ENCODE measurements around the gene PP2D1. TPM values are rescaled to one million over a fixed set of nuclear protein-coding genes. Genes with fewer than 3 reads are reported as not detected.
"Not testable (repeated sequence)": the region's sequence is repeated elsewhere in the genome, so short reads cannot be mapped to it uniquely, and the experiment has no call there.

Gene PP2D1
- total RNA-seq, 2 donors from 2014 or later: not detected

DNA sequence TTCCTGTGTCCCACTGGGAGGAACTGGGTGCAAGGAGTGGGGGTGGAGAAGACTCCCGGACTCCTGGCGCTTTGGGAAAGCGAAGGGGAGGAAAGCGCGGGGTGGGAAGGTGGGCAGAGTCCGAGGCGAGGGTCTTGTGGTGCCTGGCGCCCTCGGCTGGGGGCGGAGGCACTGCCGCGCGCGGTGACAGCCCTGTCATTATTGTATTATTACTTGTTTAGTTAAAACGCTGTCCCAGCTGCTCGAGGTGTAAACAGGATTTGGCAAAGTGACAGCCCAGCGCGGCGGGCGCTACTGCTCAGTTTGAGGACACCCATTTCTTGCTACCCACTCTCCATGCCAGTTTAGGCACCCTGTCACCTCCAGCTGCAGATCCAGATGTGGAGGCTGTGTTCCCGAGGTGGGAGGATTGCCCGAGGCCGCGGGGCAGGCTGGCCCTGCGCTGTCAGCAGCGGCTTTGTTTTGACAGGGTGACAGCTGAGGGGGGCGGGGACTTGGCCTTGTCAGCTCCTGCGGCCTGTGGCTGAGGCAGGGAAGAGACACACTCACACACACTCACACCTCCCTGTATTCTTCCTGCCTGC is 29.2 kb upstream of the PP2D1 start:
- DNase-seq (ENCODE audit: low spot score): peak; percentile 96
- intact Hi-C loops (cut with DNase I): no loop called here

GRCh38 chr3:20040548-20041196 is 28.6 kb upstream of the PP2D1 start:
- DNase-seq (ENCODE audit: low spot score): peak; percentile 92
- intact Hi-C loops (cut with DNase I): no loop called here

- intact Hi-C loops (cut with DNase I): no loop called here
- peak; percentile 90 for DNase-seq (ENCODE audit: low spot score)
Measured at GRCh38 chr3:20039765-20040547, 27.9 kb upstream of the PP2D1 start, which contains the start of gene KAT2B. Gene KAT2B (plus strand): TSS chr3:20040446. CDS start chr3:20040478, 32 bp downstream.

GRCh38 chr3:20039466-20039764 is 27.4 kb upstream of the PP2D1 start:
- DNase-seq (ENCODE audit: low spot score): no peak
- intact Hi-C loops (cut with DNase I): no loop called here

GRCh38 chr3:20038699-20039465 is 26.8 kb upstream of the PP2D1 start:
- DNase-seq (ENCODE audit: low spot score): no peak
- intact Hi-C loops (cut with DNase I): no loop called here

- intact Hi-C loops (cut with DNase I): no loop called here
Measured at GRCh38 chr3:20037255-20037996, 25.4 kb upstream of the PP2D1 start.

GRCh38 chr3:20035019-20035418 is 23.0 kb upstream of the PP2D1 start:
- no peak for DNase-seq (ENCODE audit: low spot score)
- intact Hi-C loops (cut with DNase I): no loop called here

More at GRCh38 chr3:20037255-20037996, 25.4 kb upstream of the PP2D1 start:
- DNase-seq (ENCODE audit: low spot score): no peak

GRCh38 chr3:20031939-20032338 is 19.9 kb upstream of the PP2D1 start:
- intact Hi-C loops (cut with DNase I); DNase-seq (ENCODE audit: low spot score): not testable (repeated sequence)

- intact Hi-C loops (cut with DNase I): no loop called here
- no peak for DNase-seq (ENCODE audit: low spot score)
Measured at GRCh38 chr3:20028905-20029331, 16.9 kb upstream of the PP2D1 start.

DNA sequence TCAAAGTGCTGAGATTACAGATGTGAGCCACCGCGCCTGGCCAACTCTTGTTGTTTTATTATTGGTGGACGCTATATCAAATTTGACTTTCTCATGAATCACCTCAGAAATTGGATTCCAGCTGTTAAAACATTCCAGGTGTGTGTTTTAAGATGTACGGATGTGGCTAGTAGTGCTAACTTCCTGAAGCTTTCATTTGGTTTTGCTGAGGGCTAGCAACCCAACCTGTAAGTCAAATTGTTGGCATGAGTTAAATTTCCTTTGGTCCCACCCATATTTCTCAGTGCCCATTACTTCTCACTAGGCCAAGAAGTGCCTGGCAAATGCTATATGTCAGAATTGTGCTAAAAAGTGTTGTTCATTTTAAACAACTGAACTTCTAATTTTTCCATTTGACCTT is 15.1 kb upstream of the PP2D1 start:
- DNase-seq (ENCODE audit: low spot score): no peak
- intact Hi-C loops (cut with DNase I): no loop called here

- intact Hi-C loops (cut with DNase I): no loop called here
- DNase-seq (ENCODE audit: low spot score): no peak
Measured at GRCh38 chr3:20023623-20024405, 11.8 kb upstream of the PP2D1 start.

- no peak for DNase-seq (ENCODE audit: low spot score)
- intact Hi-C loops (cut with DNase I): no loop called here
Measured at GRCh38 chr3:20022954-20023622, 11.0 kb upstream of the PP2D1 start.

- DNase-seq (ENCODE audit: low spot score): not testable (repeated sequence)
Measured at GRCh38 chr3:20016076-20016475, 4.0 kb upstream of the PP2D1 start.

DNA sequence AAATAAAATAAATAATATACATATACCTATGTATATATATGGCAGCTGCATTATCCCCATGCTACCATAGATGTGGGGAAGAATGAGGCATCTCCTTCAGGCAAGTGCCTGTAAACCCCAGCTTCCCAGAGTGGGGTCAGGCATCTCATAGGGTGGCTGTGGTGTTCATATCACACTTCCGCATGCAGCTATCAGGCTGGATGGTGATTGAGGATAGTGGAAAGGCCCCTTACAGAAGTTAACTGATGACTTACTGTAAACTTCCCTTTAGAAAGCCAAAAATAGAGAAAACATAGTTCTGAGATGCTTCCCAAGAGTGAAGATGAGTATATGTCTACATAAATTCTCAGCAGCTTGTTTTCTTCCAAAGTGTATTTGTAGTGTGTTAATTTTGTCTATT is 3.5 kb upstream of the PP2D1 start:
- intact Hi-C loops (cut with DNase I): no loop called here
- DNase-seq (ENCODE audit: low spot score): no peak

More at GRCh38 chr3:20016076-20016475, 4.0 kb upstream of the PP2D1 start:
- intact Hi-C loops (cut with DNase I): not testable (repeated sequence)

GRCh38 chr3:20013396-20013795 is 1.3 kb upstream of the PP2D1 start:
- DNase-seq (ENCODE audit: low spot score): no peak
- intact Hi-C loops (cut with DNase I): no loop called here

GRCh38 chr3:20008646-20009045 is 3.4 kb downstream of the PP2D1 start:
- no peak for DNase-seq (ENCODE audit: low spot score)
- intact Hi-C loops (cut with DNase I): no loop called here

- no peak for DNase-seq (ENCODE audit: low spot score)
- intact Hi-C loops (cut with DNase I): no loop called here
Measured at GRCh38 chr3:20007960-20008359, 4.1 kb downstream of the PP2D1 start.

DNA sequence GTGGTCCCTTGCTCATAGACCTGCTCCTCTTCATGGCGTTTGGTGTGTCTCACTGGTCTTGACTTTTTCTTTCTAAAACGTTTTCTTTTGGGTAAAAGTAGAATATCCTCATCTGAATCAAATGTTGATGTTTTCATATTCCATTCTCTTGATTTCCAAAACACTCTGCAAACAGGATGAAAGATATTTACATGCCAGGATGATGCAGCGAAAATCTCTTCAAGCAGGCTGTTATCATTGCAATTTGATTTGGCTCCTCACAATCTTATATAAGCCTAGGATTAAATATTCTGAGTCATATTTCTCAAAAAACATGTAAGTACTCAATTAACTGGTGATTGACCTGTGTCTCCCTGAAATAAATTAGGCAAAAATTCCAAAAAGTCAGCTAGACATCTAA is 10.1 kb downstream of the PP2D1 start:
- DNase-seq (ENCODE audit: low spot score): no peak
- intact Hi-C loops (cut with DNase I): no loop called here
